ENCODE measurements around the gene STX16.

DNA sequence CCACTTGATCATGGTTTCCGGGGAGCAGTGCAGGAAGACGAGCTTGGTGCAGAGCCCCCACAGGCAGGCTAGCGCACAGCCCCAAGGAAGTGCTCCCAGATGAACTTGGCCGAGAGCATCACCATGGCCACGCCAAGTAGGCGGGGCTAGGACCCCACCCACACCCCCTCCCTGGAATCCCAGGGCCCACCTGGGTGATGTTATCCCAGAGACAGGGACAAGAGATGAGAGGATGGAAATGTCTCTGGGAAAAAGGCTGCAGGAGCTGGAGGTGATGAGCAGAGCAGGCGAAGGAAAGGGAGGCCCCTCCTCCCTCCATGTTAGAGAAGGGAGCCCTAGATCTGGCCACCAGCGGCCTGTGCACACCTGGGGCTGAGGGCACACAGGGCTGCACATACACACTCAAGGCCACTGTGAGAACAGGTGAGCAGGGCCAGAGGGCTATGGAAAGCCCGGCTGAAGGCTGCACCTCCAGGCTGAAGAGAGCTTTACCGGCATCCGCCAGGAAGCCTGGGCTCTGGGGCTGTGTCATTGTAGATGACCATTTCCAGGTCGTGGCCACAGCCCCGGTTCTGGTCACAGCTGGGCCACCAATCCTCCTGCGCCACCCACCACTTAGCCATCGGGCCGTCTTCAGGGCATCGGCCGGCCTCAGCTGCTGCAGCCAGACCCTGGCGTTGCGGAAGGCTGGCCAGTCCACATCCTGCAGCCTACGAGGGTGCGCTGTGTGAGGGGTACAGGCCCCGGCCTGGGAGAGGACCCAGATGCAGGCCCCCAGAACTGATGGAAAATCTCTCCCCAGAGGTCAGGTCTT is 66.4 kb downstream of the STX16 start:
- no peak for TF ChIP-seq CTCF (IDR thresholded peaks at IDR 0.05)
- no peak for TF ChIP-seq POLR2A (IDR thresholded peaks at IDR 0.05)
- no peak for TF ChIP-seq EP300 (IDR thresholded peaks at IDR 0.05; ENCODE audit: low read depth)
